ENCODE measurements around the gene NAT8L.
A peak's percentile ranks its signal among the peaks of the same experiment; 100 is the strongest.
"Not testable (repeated sequence)": the region's sequence is repeated elsewhere in the genome, so short reads cannot be mapped to it uniquely, and the experiment has no call there.

NAT8L gene, protein sequence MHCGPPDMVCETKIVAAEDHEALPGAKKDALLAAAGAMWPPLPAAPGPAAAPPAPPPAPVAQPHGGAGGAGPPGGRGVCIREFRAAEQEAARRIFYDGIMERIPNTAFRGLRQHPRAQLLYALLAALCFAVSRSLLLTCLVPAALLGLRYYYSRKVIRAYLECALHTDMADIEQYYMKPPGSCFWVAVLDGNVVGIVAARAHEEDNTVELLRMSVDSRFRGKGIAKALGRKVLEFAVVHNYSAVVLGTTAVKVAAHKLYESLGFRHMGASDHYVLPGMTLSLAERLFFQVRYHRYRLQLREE

DNA sequence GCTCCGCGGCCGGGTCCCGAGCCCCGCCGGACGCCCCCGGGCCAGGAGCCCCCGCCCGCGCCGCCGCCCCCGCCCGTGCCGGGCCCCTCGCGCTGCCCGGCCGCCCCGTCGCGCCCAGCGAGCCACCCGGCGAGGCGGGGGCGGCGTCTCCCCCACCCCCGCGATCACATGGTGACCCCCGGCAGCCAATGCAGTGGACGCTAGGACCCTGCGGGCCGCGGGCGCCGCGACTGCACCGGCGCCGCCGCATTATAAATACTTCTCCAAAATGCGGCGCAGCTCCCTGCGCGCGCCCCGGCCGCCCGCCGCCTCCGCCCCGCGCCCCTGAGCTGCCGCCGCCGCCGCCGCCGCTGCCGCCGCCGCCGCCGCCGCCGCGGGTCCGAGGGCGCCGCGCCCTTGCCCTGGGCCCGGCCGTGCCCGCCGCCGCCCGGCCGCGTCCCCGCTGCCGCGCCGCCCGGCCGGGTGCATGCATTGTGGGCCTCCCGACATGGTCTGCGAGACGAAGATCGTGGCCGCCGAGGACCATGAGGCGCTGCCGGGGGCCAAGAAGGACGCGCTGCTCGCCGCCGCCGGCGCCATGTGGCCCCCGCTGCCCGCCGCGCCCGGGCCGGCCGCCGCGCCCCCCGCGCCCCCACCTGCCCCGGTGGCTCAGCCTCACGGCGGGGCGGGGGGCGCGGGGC lies at the start of gene NAT8L:
Gene NAT8L, plus strand, starts transcription at position 282 of the 680 bp plus-strand sequence. Its CDS starts 185 bp downstream, at position 467.
- DNase-seq (ENCODE audit: low read depth in 2 of 2, low spot score in 1 of 2): no peak

DNA sequence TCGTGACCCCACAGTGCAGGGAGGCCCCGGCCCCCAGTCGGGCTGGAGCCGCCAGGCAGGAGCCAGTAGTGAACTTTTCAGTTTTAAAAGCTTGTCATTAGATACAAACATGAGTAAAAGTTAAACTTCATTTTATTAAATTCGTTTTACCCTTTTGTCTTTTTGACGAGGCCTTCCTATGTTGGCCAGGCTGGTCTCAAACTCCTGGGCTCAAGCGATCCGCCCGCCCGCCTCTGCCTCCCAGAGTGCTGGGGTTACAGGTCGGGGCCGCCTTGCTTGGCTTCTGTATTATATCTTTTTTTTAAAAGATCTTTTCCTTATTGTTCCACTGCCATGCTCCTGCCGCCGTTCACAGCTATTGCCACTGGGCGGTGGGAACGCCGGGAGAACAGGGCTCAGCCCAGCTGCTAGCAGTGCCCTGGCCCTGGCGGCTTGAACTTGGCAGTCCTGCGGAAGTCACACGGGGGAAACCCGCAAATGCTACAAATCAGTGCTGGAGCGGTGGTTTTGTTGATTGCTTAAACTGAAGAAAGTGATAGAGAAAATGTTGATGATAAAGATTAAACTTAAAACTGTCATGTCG lies 49.4 kb upstream of the NAT8L start:
- DNase-seq (ENCODE audit: low read depth in 2 of 2, low spot score in 1 of 2): peak in 1 of 2 donors; percentile 29

DNA sequence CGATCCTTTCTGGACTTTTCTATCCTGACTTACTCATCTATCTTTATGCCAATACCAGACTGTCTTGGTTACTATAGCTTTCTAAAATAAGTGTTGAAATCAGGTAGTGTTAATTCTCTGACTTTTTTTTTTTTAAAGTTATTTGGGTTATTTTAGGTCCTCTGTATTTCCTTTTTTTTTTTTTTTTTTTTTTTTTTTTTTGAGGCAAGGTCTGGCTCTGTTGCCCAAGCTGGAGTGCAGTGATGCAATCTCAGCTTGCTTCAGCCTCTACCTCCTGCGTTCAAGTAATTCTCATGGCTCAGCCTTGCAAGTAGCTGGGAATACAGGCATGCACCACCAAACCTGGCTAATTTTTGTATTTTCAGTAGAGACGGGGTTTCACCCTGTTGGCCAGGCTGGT lies 47.5 kb upstream of the NAT8L start:
- no peak for DNase-seq (ENCODE audit: low read depth in 2 of 2, low spot score in 1 of 2)

DNA sequence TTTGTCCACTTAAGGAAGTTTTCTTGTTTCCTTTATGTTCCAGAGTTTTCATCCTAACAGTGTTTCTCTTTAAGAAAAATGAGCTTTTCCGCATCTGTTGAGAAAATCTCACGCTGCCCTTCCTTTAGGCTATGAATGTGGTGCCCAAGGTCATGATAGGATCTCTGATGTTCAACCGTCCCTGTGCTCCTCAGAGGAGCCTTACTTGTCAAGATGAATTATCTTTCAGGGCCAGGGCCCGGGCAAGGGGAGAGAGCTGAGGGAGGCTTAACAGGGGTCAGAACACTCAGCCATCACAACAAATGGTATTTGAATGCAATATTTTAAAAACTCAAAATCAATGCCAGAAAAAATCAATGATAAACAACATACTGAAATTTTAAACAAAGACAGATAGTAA lies 44.1 kb upstream of the NAT8L start:
- no peak for DNase-seq (ENCODE audit: low read depth in 2 of 2, low spot score in 1 of 2)

DNA sequence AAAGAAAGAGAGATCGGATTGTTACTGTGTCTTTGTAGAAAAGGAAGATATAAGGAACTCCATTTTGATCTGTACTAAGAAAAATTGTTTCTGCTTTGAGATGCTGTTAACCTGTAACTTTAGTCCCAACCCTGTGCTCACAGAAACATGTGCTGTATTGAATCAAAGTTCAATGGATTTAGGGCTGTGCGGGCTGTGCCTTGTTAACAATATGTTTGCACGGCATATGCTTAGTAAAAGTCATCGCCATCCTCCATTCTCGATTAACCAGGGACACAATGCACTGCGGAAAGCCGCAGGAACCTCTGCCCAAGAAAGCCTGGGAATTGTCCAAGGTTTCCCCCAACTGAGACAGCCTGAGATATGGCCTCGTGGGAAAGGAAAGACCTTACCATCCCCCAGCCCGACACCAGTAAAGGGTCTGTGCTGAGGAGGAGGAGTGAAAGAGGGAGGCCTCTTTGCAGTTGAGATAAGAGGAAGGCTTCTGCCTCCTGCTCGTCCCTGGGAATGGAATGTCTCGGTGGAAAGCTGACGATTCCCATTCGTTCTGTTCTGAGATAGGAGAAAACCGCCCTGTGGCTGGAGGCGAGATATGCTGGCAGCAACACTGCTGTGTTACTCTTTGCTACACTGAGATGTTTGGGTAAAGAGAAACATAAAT lies 37.6 kb upstream of the NAT8L start:
- not testable (repeated sequence) for DNase-seq (ENCODE audit: low read depth in 2 of 2, low spot score in 1 of 2)

DNA sequence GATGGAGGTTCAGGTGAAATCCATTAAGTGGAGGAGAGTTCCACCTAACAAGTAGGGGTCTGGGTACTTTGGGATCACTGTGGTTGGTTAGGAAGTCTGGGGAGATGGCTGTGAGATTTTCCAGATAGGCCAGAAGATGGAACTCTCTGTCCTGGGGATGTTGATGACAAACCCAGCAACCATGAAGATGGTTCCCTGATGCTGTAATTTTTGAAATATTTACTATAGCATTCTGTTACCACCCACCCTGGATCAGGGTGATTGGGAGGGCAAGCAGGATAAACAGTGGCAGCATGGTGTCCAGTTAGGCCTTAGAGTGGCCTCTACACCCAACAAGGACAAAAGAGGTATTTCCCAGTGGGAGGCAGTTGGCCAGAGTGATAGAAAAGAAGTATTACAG lies 34.4 kb upstream of the NAT8L start:
- no peak for DNase-seq (ENCODE audit: low read depth in 2 of 2, low spot score in 1 of 2)

DNA sequence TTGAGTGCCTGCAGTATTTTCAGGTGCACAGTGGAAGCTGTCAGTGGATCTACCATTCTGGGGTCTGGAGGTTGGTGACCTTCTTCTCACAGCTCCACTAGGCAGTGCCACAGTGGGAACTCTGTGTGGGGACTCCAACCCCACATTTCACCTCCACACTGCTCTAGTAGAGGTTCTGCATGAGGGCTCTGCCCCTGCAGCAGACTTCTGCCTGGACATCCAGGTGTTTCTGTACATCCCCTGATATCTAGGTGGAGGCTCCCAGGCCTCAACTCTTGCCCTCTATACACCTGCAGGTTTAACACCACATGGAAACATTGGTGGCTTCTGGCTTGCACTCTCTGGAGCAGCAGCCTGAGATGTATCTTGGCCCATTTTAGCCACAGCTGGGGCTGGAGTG lies 33.3 kb upstream of the NAT8L start:
- DNase-seq (ENCODE audit: low read depth in 2 of 2, low spot score in 1 of 2): no peak

DNA sequence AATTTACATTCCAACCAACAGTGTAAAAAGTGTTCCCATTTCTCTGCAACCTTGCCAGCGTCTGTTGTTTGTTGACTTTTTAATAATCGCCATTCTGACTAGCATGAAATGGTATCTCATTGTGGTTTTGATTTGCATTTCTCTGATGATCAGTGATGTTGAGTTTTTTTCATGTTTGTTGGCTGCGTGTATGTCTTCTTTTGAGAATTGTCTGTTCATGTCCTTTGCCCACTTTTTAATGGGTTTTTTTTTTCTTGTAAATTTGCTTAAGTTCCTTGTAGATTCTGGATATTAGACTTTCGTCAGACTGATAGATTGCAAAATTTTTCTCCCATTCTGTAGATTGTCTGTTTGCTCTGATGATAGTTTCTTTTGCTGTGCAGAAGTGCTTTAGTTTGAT lies 32.0 kb upstream of the NAT8L start:
- not testable (repeated sequence) for DNase-seq (ENCODE audit: low read depth in 2 of 2, low spot score in 1 of 2)

DNA sequence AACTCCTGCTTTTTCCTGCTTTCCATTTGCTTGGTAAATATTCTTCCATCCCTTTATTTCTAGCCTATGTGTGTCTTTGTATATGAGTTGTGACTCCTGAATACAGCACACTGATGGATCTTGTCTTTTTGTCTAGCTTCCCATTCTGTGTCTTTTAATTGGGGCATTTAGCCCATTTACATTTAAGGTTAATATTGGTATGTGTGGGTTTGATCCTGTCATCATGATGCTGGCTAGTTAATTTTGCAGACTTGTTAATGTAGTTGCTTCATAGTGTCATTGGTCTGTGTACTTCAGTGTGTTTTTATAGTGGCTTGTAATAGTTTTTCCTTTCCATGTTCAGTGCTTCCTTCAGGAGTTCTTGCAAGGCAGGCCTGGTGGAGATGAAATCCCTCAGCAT lies 28.0 kb upstream of the NAT8L start:
- DNase-seq (ENCODE audit: low read depth in 2 of 2, low spot score in 1 of 2): not testable (repeated sequence)

DNA sequence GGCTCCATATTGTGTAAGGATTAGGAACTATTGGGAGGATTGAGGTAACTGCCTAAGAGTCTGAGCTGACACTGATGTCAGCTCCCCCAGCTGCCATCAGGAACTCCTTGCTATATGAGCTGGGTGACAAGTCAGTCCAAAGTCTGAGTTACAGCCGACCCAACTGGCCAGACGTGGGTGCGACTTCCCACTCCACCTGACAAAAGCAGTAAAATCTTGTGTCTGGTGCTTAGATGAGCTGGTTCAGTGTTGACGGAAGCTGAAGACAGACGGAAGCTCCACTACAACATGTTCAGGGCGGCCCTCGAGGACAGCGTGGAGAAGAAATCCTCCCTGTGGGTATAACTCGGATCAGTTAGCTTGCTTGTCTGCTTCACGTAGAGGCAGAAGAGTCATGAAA lies 22.8 kb upstream of the NAT8L start:
- DNase-seq (ENCODE audit: low read depth in 2 of 2, low spot score in 1 of 2): no peak

DNA sequence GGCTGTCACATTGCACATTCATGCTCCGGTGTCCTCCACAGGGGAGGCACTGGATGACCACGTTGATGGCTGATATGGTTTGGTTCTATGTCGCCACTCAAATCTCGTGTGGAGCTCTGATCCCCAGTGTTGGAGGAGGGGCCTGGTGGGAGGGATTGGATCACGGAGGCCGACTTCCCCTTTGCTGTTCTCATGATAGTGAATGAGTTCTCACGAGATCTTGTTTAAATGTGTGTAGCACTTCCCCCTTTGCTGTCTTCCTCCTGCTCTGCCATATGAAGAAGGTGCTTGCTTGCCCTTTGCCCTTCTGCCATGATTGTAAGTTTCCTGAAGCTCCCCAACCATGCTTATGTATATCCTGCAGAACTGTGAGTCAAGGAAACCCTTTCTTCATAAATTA lies 22.3 kb upstream of the NAT8L start:
- no peak for DNase-seq (ENCODE audit: low read depth in 2 of 2, low spot score in 1 of 2)

DNA sequence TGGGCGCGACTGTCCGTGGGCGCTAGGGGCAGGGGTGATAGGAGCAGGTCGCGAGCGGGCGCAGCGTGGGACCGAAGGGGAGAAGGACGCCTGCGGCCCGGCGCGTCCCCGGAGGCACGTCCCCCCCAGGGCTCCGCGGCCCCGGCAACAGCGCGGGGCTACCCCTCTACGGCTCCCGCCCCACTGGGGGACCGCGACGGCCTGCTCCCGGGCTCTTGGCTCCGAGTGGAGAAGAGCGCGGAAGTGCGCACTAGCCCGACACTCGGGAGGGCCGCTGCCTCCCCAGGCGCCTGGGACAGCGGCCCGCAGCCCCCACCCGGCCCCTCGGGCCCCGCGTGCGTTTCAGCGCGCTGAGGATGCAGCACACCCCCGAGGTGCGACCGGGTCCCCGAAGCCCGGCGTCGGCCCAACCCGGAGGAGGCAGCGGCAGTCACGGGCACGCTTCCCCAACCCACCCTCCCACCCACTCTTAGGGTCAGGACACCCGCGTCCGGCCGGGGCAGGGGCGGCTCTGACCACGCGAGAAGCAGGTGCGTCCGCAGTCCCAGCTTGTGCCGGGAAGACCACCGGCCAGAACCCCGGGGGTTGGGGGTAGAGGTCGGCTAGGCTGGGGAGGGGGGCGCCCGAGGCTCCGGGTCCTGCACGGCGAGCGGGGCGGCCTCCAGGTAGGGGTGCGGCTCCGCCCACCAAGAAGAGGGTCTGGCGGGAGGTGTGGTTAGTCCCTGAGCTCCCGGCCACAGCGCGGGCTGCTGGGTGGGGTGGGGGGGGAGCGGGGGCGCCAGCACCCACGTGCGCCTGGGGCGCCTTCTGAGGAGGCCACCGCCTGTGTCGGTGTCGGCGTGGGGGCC lies 18.5 kb upstream of the NAT8L start:
- DNase-seq (ENCODE audit: low read depth in 2 of 2, low spot score in 1 of 2): no peak

DNA sequence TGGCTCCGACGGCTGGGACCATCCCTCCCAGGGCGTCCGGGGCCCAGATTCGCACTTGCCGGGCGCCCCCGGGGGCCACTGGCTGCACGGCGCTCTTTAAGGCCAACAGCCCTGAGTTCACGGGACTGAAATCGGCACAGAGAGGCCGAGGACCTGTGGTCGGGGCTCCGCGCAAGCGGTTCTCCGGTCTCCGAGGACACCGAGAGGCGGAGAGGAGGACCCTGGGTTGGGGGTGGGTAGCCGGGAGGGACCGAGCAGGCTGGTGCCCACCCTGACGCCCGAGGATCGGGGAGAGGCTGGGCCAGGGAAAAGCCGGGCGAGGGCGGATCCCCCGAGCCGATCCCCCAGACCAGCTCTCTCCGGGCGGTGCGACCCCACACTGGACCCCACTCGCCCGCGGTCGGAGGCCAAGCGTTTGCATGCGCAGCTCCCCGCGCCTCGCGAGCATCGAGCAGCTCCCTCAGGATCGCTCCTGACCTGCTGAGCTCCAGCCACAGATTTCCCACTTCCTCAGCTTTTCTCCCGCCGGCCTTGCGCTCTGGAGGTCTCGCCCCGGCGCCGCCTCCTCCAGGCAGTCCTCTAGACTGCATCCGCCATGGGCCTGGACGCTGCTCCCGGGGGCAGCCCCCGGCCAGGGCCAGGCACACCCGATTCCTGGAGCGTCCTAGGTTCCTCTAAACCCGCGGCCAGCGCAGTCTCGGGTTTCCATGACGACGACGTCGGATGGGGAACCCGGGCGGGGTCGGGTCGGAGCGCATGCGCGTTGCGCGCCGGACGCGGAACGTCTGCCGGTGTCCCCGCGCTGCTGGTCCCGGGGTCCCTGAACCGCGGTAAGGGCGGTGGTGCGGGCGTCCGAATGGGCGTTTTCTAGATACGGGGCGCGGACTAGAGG lies 17.6 kb upstream of the NAT8L start:
- DNase-seq (ENCODE audit: low read depth in 2 of 2, low spot score in 1 of 2): peak; percentile 47 to 69

DNA sequence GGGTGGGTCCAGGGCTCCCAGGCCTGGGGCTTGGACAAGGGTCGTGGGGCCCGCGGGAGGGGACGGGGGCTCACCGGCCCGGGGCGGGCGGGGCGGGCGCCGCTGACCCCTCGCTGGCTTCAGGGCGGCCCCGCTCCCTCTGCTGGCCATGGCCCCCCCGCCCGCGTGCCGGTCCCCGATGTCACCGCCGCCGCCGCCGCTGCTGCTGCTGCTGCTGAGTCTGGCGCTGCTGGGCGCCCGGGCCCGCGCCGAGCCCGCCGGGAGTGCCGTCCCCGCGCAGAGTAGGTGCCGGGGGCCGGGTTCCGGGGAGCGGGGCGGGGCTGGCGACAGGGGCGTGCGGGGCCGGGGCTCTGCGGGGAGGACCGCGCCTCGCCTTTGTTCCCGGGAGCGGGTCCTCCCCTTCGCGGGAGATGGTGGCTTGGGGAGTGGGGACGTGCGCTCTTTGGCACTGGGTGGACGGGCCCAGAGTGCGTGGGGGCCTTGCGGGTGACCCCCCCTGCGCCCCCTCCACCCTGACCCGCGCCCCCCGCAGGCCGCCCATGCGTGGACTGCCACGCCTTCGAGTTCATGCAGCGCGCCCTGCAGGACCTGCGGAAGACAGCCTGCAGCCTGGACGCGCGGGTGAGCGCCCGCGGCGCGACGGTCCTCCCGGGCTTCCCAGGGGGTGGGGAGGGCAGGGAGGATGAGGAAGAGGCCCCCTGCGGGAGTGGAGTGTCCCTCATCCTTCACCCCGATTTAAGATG lies 16.8 kb upstream of the NAT8L start:
- DNase-seq (ENCODE audit: low read depth in 2 of 2, low spot score in 1 of 2): no peak

DNA sequence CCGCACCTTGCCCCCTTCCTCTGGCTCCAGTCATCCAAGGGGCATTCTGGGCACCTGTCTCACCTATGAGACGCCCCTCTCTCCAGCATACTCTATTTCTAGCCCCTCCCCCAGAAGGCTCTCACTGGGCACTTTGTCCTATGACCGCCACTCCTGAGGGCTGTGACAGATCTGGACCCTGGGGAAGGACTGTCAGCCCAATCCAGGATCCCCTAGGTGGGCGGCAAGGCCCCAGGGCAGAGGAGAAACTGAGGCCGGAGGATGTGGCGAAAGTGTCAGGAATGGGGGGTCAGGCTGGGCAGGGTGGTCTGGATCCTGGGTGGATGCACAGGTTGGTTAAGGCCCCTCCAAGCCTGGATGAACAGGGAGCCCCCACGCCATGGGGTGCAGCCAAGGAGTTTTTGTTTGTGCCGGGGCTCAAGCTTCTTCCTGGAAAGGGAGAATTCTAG lies 16.2 kb upstream of the NAT8L start:
- DNase-seq (ENCODE audit: low read depth in 2 of 2, low spot score in 1 of 2): no peak

DNA sequence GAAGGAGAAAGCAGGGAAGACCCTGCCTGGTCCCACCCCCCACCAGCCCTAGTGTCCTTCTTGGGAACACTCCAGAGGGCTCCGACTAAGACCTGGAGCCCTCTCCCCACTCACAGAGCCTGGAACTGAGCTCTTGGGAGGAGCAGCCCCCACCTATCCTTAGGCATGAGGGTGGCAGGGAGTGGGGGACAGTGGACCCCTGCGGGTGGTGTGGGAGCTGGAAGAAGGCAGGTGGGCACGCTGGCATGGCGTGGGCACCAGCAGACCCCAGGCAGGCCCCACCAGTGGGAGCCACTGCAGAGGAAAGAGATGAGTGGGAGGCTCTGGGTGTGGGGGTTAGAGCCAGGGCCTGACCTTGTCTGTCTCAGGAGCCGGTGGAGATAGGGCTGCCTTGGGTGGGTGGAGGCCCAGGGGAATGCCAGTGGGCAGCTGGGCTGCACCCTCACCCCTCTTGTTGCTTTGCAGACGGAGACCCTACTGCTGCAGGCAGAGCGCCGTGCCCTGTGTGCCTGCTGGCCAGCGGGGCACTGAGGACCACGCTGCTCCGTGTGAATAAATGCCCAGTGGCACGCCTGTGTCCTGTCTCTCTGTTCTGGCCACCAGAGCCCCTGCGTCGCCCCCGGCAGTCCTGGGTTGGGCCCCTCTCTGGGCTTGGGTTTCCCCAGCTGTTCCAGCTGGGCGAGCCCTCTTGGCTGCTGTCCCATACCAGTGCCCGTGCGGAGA lies 15.6 kb upstream of the NAT8L start:
- no peak for DNase-seq (ENCODE audit: low read depth in 2 of 2, low spot score in 1 of 2)

DNA sequence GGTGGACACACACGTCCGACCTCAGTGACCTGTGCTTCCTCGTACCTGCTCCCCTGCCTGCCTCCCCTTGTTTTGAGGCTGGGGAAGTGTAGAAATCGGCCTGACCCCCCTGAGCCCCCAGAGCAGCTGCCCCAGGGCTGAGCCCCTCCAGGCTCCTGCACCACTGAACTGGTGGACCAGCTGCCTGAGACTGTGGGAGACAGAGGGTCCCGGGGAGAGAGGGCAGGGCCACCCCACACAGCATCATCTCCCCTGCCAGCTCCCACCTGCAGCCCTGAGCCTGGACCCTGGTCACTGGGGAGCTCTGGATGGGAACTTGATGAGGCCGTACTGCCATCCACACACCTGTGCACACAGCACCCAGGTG lies 15.0 kb upstream of the NAT8L start:
- no peak for DNase-seq (ENCODE audit: low read depth in 2 of 2, low spot score in 1 of 2)

Data from stimulated activated CD8-positive, alpha-beta memory T cell treated with anti-CD3 and anti-CD28 coated beads, Interleukin-4, amount 100 ng/mL, for 1 hour (primary cell).